ENCODE results near the gene PRR20G.

GRCh38 chr3:127328421-127328820 is 40.6 kb upstream of the PRR20G start:
- TF ChIP-seq POLR2A (IDR thresholded peaks at IDR 0.05) (no peak), CTCF (IDR thresholded peaks at IDR 0.05) (no peak)
